Common myeloid progenitor, CD34-positive (primary cell): ENCODE results near the gene POFUT1.
"Not testable (repeated sequence)": the region's sequence is repeated elsewhere in the genome, so short reads cannot be mapped to it uniquely, and the experiment has no call there.

ENCODE experiments used
- CTCF ChIA-PET: fragments of 350-600 bp; sonication (Branson Sonifier 250); formaldehyde crosslinking; loops from one replicate; lab custom pipeline; 2021; ENCODE audit warnings: antibody characterized with exemption; lab: Charles Lee
- POLR2A ChIA-PET: fragments of 350-600 bp; sonication (Branson Sonifier 250); formaldehyde crosslinking; loops from one replicate; lab custom pipeline; 2021; ENCODE audit warnings: antibody characterized with exemption; lab: Charles Lee
- DNase-seq, 3 donors: peaks; one replicate each; pipeline versions ENCODE4 v3.0.0 to v3.0.0-alpha.2; 2013
- H3K27ac ChIP-seq, 2 experiments: 1 replicate in 1 of 2; 2 replicates in 1 of 2; pipeline ENCODE4 v1.7.0; 2013; ENCODE audit warnings: inconsistent platforms in 2 of 2, low read length in 2 of 2, mild to moderate bottlenecking in 2 of 2, low read depth in 1 of 2, moderate library complexity in 1 of 2; ENCODE audit not compliant: severe bottlenecking in 2 of 2, insufficient read depth in 1 of 2, poor library complexity in 1 of 2
- H3K27me3 ChIP-seq, 5 experiments: replicated peaks in 2 of 5; 1 replicate in 3 of 5; 2 replicates in 2 of 5; pipeline versions ENCODE4 v1.6.1 to v1.7.0; 2013; ENCODE audit warnings: low read length in 4 of 5, mild to moderate bottlenecking in 2 of 5, moderate library complexity in 2 of 5, inconsistent platforms in 1 of 5; ENCODE audit not compliant: insufficient read depth in 5 of 5, control insufficient read depth in 4 of 5
- H3K36me3 ChIP-seq, 4 experiments: 1 replicate in 2 of 4; 2 replicates in 2 of 4; pipeline versions ENCODE4 v1.6.1 to v1.7.0; 2013; ENCODE audit warnings: low read length in 3 of 4, control low read depth in 1 of 4, mild to moderate bottlenecking in 1 of 4; ENCODE audit not compliant: control insufficient read depth in 4 of 4, insufficient read depth in 4 of 4
- H3K4me1 ChIP-seq, 4 experiments: 1 replicate in 3 of 4; 2 replicates in 1 of 4; pipeline versions ENCODE4 v1.6.1 to v1.7.1; 2013; ENCODE audit warnings: low read length in 3 of 4, mild to moderate bottlenecking in 3 of 4, control low read depth in 1 of 4, inconsistent platforms in 1 of 4, moderate library complexity in 1 of 4; ENCODE audit not compliant: control insufficient read depth in 4 of 4, insufficient read depth in 4 of 4; ENCODE audit errors: control extremely low read depth in 1 of 4
- H3K4me3 ChIP-seq, 7 experiments: 1 replicate in 4 of 7; 2 replicates in 3 of 7; pipeline versions ENCODE4 v1.5.1 to v1.7.0; 2013; ENCODE audit warnings: mild to moderate bottlenecking in 7 of 7, low read length in 6 of 7, moderate library complexity in 6 of 7, inconsistent platforms in 2 of 7, low read depth in 2 of 7, control low read depth in 1 of 7; ENCODE audit not compliant: insufficient read depth in 4 of 7, control insufficient read depth in 1 of 7; ENCODE audit errors: extremely low read depth in 1 of 7
- H3K9me3 ChIP-seq, 5 experiments: 1 replicate in 4 of 5; 2 replicates in 1 of 5; pipeline versions ENCODE4 v1.6.1 to v1.7.1; 2013; ENCODE audit warnings: low read length in 4 of 5, mild to moderate bottlenecking in 2 of 5, inconsistent platforms in 1 of 5, low read depth in 1 of 5, moderate library complexity in 1 of 5; ENCODE audit not compliant: control insufficient read depth in 4 of 5, insufficient read depth in 2 of 5; ENCODE audit errors: control extremely low read depth in 1 of 5
- WGBS: methylation state at CpG from one replicate; pipeline ENCODE4 v1.1.5; 2013; ENCODE audit not compliant: insufficient coverage; 5-methylcytosine and 5-hydroxymethylcytosine counted together

The POFUT1 gene

GRCh38 chr20:32248043-32248442 lies 40.4 kb downstream of the POFUT1 start:
- CTCF ChIA-PET: interaction anchor here (0.6 kb wide), 1 partner anchor 70 kb away, joined by 3 read pairs; no protein-coding TSS in a partner anchor
- DNase-seq: no peak
- H3K9me3 ChIP-seq: no peaks in the 10 kb centered on the region
- H3K4me1 ChIP-seq: no peaks in the 10 kb centered on the region
- H3K27me3 ChIP-seq: no peaks in the 10 kb centered on the region
- WGBS: 94% methylated on average over 5 of the region's 5 CpGs
- no peak overlapping the region for H3K27ac ChIP-seq
- H3K36me3 ChIP-seq: no peaks in the 10 kb centered on the region
- POLR2A ChIA-PET: interaction anchor here (0.7 kb wide), 1 partner anchor 57 kb away, joined by 3 read pairs; no protein-coding TSS in a partner anchor
- no peak overlapping the region for H3K4me3 ChIP-seq

GRCh38 chr20:32249030-32249738 lies 41.5 kb downstream of the POFUT1 start:
- ChIA-PET POLR2A (no interaction called here), CTCF (no interaction called here)
- Histone ChIP-seq H3K4me3 (no peak overlapping the region), H3K27ac (no peak overlapping the region), H3K4me1 (no peaks in the 10 kb centered on the region), H3K9me3 (no peaks in the 10 kb centered on the region), H3K27me3 (no peaks in the 10 kb centered on the region), H3K36me3 (no peaks in the 10 kb centered on the region)
- 95% methylated on average over 5 of the region's 9 CpGs for WGBS
- peak; percentile 30 to 81 (median 75) for DNase-seq

- Histone ChIP-seq H3K4me3 (no peak overlapping the region), H3K36me3 (no peaks in the 10 kb centered on the region), H3K9me3 (no peaks in the 10 kb centered on the region), H3K4me1 (peaks cover 0 to 3% (median 0%) of the 10 kb centered on the region in 4 experiments), H3K27ac (no peak overlapping the region), H3K27me3 (no peaks in the 10 kb centered on the region)
- ChIA-PET CTCF (no interaction called here), POLR2A (no interaction called here)
- DNase-seq: no peak
- WGBS: 79% methylated on average over 2 of the region's 3 CpGs
Observed at GRCh38 chr20:32251470-32251869, 43.8 kb downstream of the POFUT1 start.

- Histone ChIP-seq H3K27ac (no peak overlapping the region), H3K4me3 (no peak overlapping the region), H3K9me3 (no peaks in the 10 kb centered on the region), H3K27me3 (no peaks in the 10 kb centered on the region), H3K36me3 (no peaks in the 10 kb centered on the region), H3K4me1 (peaks cover 0 to 3% (median 0%) of the 10 kb centered on the region in 4 experiments)
- 100% methylated on average over 5 of the region's 6 CpGs for WGBS
- DNase-seq: no peak
- ChIA-PET CTCF (no interaction called here), POLR2A (no interaction called here)
Observed at GRCh38 chr20:32252189-32252588, 44.5 kb downstream of the POFUT1 start.

GRCh38 chr20:32260973-32261372 lies 53.3 kb downstream of the POFUT1 start:
- H3K36me3 ChIP-seq, H3K9me3 ChIP-seq, H3K27ac ChIP-seq, CTCF ChIA-PET, H3K4me1 ChIP-seq, POLR2A ChIA-PET, H3K4me3 ChIP-seq, DNase-seq, H3K27me3 ChIP-seq: not testable (repeated sequence)
- WGBS: 100% methylated on average over 6 of the region's 10 CpGs

GRCh38 chr20:32261644-32262043 lies 54.0 kb downstream of the POFUT1 start:
- DNase-seq: no peak
- H3K36me3 ChIP-seq: no peaks in the 10 kb centered on the region
- H3K4me1 ChIP-seq: no peaks in the 10 kb centered on the region
- no peaks in the 10 kb centered on the region for H3K9me3 ChIP-seq
- ChIA-PET CTCF (no interaction called here), POLR2A (no interaction called here)
- no CpG with 5 or more reads among the region's 2 CpGs for whole genome bisulfite sequencing
- no peak overlapping the region for H3K4me3 ChIP-seq
- no peaks in the 10 kb centered on the region for H3K27me3 ChIP-seq
- no peak overlapping the region for H3K27ac ChIP-seq

GRCh38 chr20:32263398-32263954 lies 55.8 kb downstream of the POFUT1 start:
- WGBS: 100% methylated on average over 3 of the region's 7 CpGs
- Histone ChIP-seq H3K9me3 (no peaks in the 10 kb centered on the region), H3K27ac (no peak overlapping the region), H3K27me3 (no peaks in the 10 kb centered on the region), H3K4me3 (no peak overlapping the region), H3K4me1 (no peaks in the 10 kb centered on the region), H3K36me3 (no peaks in the 10 kb centered on the region)
- CTCF ChIA-PET: interaction anchor here (0.7 kb wide), 1 partner anchor 111 kb away, joined by 4 read pairs; no protein-coding TSS in a partner anchor
- POLR2A ChIA-PET: no interaction called here
- no peak for DNase-seq
